ENCODE data around the gene ERC2.

DNA sequence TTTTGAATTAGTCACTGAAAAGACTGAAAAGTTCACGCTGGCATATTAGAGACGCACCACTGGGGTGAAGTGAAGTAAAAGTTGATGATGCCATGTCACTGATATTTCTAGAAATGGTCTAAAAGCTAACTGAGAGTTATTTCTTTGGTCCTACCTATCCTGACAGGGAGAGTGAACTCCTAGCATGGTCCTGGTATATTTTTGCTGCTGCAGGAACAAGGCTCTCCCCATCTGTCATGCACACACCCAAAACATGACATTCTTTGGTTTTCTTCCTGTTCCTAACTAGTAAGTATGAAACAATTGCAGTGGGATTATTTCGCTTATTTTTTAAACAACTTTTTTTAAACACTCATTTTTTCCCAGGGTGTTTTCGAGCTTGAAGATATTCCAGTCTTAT is 466.7 kb downstream of the ERC2 start:
- TF ChIP-seq POLR2A (IDR thresholded peaks at IDR 0.05; ENCODE audit: low read length) (no peak), SMC3 (IDR thresholded peaks at IDR 0.05) (no peak)
- TF ChIP-seq, protein P1, sequence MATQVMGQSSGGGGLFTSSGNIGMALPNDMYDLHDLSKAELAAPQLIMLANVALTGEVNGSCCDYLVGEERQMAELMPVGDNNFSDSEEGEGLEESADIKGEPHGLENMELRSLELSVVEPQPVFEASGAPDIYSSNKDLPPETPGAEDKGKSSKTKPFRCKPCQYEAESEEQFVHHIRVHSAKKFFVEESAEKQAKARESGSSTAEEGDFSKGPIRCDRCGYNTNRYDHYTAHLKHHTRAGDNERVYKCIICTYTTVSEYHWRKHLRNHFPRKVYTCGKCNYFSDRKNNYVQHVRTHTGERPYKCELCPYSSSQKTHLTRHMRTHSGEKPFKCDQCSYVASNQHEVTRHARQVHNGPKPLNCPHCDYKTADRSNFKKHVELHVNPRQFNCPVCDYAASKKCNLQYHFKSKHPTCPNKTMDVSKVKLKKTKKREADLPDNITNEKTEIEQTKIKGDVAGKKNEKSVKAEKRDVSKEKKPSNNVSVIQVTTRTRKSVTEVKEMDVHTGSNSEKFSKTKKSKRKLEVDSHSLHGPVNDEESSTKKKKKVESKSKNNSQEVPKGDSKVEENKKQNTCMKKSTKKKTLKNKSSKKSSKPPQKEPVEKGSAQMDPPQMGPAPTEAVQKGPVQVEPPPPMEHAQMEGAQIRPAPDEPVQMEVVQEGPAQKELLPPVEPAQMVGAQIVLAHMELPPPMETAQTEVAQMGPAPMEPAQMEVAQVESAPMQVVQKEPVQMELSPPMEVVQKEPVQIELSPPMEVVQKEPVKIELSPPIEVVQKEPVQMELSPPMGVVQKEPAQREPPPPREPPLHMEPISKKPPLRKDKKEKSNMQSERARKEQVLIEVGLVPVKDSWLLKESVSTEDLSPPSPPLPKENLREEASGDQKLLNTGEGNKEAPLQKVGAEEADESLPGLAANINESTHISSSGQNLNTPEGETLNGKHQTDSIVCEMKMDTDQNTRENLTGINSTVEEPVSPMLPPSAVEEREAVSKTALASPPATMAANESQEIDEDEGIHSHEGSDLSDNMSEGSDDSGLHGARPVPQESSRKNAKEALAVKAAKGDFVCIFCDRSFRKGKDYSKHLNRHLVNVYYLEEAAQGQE (IDR thresholded peaks at IDR 0.05), result no peak
- TF ChIP-seq, protein P2, sequence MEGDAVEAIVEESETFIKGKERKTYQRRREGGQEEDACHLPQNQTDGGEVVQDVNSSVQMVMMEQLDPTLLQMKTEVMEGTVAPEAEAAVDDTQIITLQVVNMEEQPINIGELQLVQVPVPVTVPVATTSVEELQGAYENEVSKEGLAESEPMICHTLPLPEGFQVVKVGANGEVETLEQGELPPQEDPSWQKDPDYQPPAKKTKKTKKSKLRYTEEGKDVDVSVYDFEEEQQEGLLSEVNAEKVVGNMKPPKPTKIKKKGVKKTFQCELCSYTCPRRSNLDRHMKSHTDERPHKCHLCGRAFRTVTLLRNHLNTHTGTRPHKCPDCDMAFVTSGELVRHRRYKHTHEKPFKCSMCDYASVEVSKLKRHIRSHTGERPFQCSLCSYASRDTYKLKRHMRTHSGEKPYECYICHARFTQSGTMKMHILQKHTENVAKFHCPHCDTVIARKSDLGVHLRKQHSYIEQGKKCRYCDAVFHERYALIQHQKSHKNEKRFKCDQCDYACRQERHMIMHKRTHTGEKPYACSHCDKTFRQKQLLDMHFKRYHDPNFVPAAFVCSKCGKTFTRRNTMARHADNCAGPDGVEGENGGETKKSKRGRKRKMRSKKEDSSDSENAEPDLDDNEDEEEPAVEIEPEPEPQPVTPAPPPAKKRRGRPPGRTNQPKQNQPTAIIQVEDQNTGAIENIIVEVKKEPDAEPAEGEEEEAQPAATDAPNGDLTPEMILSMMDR (IDR thresholded peaks at IDR 0.05), result no peak
